HUES64 (cell line): ENCODE data around the gene CTNNA3.

Experiments
- H3K27ac ChIP-seq: 2 replicates; pipeline ENCODE4 v1.7.0; 2013; ENCODE audit warnings: low read depth, low read length, inconsistent platforms
- H3K27me3 ChIP-seq: 2 replicates; pipeline ENCODE4 v1.6.1; 2013; ENCODE audit warnings: mild to moderate bottlenecking, low read length; ENCODE audit not compliant: insufficient read depth
- H3K36me3 ChIP-seq: 2 replicates; pipeline ENCODE4 v1.6.1; 2013; ENCODE audit warnings: mild to moderate bottlenecking, low read length; ENCODE audit not compliant: insufficient read depth
- H3K4me1 ChIP-seq: 2 replicates; pipeline ENCODE4 v1.6.1; 2013; ENCODE audit warnings: mild to moderate bottlenecking, low read length, moderate library complexity; ENCODE audit not compliant: insufficient read depth
- H3K4me3 ChIP-seq: 2 replicates; pipeline ENCODE4 v1.5.1; 2013; ENCODE audit warnings: mild to moderate bottlenecking, low read length, moderate library complexity
- H3K9ac ChIP-seq: 2 replicates; pipeline ENCODE4 v1.6.1; 2013; ENCODE audit warnings: mild to moderate bottlenecking, low read depth, low read length
- H3K9me3 ChIP-seq: 2 replicates; pipeline ENCODE4 v1.6.1; 2013; ENCODE audit warnings: low read depth, low read length; ENCODE audit not compliant: insufficient read depth
- WGBS: fragments of 150-250, 120-280 bp; methylation state at CpG from one replicate; pipeline ENCODE4 v1.1.7; 2013; ENCODE audit warnings: missing lambda C conversion rate; 5-methylcytosine and 5-hydroxymethylcytosine counted together

Gene CTNNA3

GRCh38 chr10:66928776-66929175 is 767.2 kb downstream of the CTNNA3 start:
- Histone ChIP-seq H3K9me3 (no peaks in the 10 kb centered on the region), H3K27ac (no peak overlapping the region), H3K9ac (no peak overlapping the region), H3K4me3 (peak overlapping the region; percentile 46; the same call in 1 of the 2 replicates), H3K27me3 (peaks cover 38% of the 10 kb centered on the region), H3K4me1 (peaks cover 57% of the 10 kb centered on the region), H3K36me3 (no peaks in the 10 kb centered on the region)
- WGBS: 73% methylated on average over 3 of the region's 3 CpGs

DNA sequence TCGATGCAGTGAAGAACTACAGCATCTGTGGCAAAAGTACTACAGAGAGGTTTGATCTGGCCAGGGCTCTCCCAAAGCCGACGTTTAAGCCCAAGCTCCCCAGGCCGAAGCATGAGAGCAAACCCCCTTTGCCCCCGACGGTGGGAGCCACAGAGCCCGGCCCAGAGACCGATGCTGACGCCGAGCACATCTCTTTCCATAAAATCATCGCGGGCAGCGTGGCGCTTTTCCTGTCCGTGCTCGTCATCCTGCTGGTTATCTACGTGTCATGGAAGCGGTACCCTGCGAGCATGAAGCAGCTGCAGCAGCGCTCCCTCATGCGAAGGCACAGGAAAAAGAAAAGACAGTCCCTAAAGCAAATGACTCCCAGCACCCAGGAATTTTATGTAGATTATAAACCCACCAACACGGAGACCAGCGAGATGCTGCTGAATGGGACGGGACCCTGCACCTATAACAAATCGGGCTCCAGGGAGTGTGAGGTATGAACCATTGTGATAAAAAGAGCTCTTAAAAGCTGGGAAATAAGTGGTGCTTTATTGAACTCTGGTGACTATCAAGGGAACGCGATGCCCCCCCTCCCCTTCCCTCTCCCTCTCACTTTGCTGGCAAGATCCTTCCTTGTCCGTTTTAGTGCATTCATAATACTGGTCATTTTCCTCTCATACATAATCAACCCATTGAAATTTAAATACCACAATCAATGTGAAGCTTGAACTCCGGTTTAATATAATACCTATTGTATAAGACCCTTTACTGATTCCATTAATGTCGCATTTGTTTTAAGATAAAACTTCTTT is 767.8 kb downstream of the CTNNA3 start:
- H3K36me3 ChIP-seq: no peaks in the 10 kb centered on the region
- peaks cover 38% of the 10 kb centered on the region for H3K27me3 ChIP-seq
- H3K9me3 ChIP-seq: no peaks in the 10 kb centered on the region
- H3K4me1 ChIP-seq: peaks cover 61% of the 10 kb centered on the region
- H3K9ac ChIP-seq: no peak overlapping the region
- H3K27ac ChIP-seq: no peak overlapping the region
- H3K4me3 ChIP-seq: peak overlapping the region; percentile 46
- WGBS: 37% methylated on average over 30 of the region's 30 CpGs

GRCh38 chr10:66927251-66927935 is 768.6 kb downstream of the CTNNA3 start:
- WGBS: 92% methylated on average over 11 of the region's 11 CpGs
- no peaks in the 10 kb centered on the region for H3K9me3 ChIP-seq
- no peak overlapping the region for H3K27ac ChIP-seq
- peaks cover 38% of the 10 kb centered on the region for H3K27me3 ChIP-seq
- H3K9ac ChIP-seq: no peak overlapping the region
- H3K4me3 ChIP-seq: peak overlapping the region; percentile 46
- H3K4me1 ChIP-seq: peaks cover 64% of the 10 kb centered on the region
- H3K36me3 ChIP-seq: no peaks in the 10 kb centered on the region

- no peak overlapping the region for H3K9ac ChIP-seq
- H3K27ac ChIP-seq: no peak overlapping the region
- H3K36me3 ChIP-seq: no peaks in the 10 kb centered on the region
- 69% methylated on average over 5 of the region's 5 CpGs for WGBS
- no peaks in the 10 kb centered on the region for H3K9me3 ChIP-seq
- peak overlapping the region; percentile 28; the same call in 1 of the 2 replicates for H3K4me3 ChIP-seq
- H3K27me3 ChIP-seq: peaks cover 38% of the 10 kb centered on the region
- H3K4me1 ChIP-seq: peaks cover 61% of the 10 kb centered on the region
Measured at GRCh38 chr10:66926841-66927240, 769.2 kb downstream of the CTNNA3 start.

GRCh38 chr10:66925896-66926715 is 769.9 kb downstream of the CTNNA3 start, which contains the start of gene LRRTM3:
TSS of gene LRRTM3 (plus strand) at chr10:66926036.
- no peak within 1 kb of the TSS for H3K9ac ChIP-seq
- peaks cover 57% of the 10 kb centered on the region for H3K4me1 ChIP-seq
- peak within 1 kb of the TSS; percentile 85; the same call in 1 of the 2 replicates for H3K27ac ChIP-seq
- no peaks in the 10 kb centered on the region for H3K9me3 ChIP-seq
- peak within 1 kb of the TSS; percentile 28 for H3K4me3 ChIP-seq
- 4% methylated on average over 13 of the region's 16 CpGs for WGBS
- no peaks in the 10 kb centered on the region for H3K36me3 ChIP-seq
- H3K27me3 ChIP-seq: peaks cover 38% of the 10 kb centered on the region

DNA sequence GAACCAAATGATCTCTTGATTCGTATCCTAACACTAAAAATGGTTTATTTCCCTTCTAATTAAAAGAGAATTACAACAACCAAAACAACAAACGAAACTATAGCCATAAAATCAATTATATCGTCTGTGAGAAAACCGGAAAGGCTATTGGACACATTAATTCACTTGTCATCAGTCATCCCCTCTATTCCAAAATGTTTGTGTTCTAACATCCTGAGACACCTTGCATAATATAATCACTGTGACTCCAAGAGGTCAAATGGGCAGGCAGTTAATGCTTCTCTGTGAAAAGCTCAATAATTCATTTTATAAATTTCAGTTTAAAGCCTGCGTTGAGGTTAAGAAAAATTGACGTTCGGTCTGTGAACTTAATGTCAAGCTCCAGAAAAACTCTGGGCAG is 770.6 kb downstream of the CTNNA3 start:
- Histone ChIP-seq H3K36me3 (no peaks in the 10 kb centered on the region), H3K27me3 (peaks cover 38% of the 10 kb centered on the region), H3K4me1 (peaks cover 57% of the 10 kb centered on the region), H3K9ac (no peak overlapping the region), H3K9me3 (no peaks in the 10 kb centered on the region; the same call in 1 of the 2 replicates), H3K27ac (peak overlapping the region; percentile 85; the same call in 1 of the 2 replicates), H3K4me3 (peak overlapping the region; percentile 28)
- 44% methylated on average over 7 of the region's 7 CpGs for WGBS

DNA sequence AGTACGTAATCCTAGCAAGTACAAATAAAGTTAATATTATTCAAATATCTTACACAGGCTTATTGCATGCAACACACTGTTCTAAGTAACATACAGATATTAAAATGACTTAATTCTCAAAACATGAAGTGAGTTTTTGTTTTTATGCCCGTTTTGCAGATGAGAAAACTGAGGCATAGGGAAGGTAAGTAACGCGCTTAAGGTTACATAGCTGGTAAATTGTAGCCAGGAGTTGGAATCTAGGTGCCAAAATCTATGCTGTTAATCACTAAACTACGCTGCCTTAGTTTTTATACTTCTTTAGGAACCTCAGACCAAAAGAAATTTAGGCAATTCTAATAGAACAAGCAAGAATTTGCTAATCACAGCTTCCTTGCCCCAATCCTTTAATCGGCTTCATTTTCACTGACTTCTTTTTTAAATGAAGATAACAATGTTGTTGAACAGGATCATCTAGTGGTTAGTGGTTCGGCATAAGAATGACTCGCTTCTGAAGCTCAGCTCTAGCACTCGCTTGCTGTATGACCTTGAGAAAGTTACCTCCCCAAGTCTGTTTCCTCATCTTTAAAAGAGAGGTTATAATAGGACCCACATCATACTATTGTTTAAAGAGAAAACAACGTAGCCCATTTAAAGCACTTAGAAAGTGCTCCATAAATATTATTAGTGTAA is 771.2 kb downstream of the CTNNA3 start:
- no peaks in the 10 kb centered on the region for H3K36me3 ChIP-seq
- no peak overlapping the region for H3K9ac ChIP-seq
- peaks cover 38% of the 10 kb centered on the region for H3K27me3 ChIP-seq
- 60% methylated on average over 7 of the region's 10 CpGs for WGBS
- H3K9me3 ChIP-seq: no peaks in the 10 kb centered on the region; the same call in 1 of the 2 replicates
- peak overlapping the region; percentile 85; the same call in 1 of the 2 replicates for H3K27ac ChIP-seq
- H3K4me1 ChIP-seq: peaks cover 57% of the 10 kb centered on the region
- H3K4me3 ChIP-seq: peak overlapping the region; percentile 28

DNA sequence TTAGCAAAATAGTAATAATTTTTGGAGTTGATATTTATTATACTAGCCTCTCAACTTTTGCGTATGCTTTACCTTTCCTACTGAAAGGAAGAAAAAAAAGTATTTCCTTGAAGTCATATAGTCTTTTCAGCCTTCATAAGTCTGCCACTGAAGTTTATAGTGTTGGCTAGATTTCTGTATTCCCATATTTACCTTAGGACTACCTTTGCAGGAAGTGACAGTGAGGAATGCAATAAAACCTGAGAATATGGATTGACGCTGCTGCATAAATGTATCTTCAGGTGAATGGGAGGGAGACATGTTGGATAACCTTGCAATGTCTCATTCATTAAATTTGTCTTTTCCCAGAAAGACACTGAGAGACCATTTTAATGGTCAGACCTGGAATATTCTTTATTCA is 776.7 kb downstream of the CTNNA3 start:
- Histone ChIP-seq H3K9me3 (no peaks in the 10 kb centered on the region; the same call in 1 of the 2 replicates), H3K36me3 (no peaks in the 10 kb centered on the region), H3K9ac (no peak overlapping the region), H3K4me3 (no peak overlapping the region), H3K4me1 (peaks cover 15% of the 10 kb centered on the region), H3K27me3 (no peaks in the 10 kb centered on the region), H3K27ac (no peak overlapping the region)
- WGBS: 93% methylated on average over 1 of the region's 2 CpGs

DNA sequence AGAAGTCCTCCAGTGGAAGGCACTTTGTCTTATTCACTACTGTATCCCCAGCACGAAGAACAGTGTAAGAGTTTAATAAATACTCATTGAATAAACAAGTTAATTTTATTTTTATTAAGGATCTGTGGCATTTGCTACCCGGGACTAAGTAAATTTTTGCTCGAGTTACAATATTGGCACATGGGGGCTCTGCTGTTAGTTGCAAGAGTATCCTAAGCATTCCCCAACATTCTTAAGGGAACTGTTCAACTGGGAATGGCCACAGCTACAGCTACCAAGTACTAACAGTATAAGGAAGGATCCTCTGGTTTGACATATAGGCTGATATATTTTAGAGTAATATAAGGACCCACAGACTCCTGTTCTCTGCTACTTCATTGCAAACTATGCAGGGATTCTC is 778.9 kb downstream of the CTNNA3 start:
- Histone ChIP-seq H3K4me1 (peaks cover 4% of the 10 kb centered on the region), H3K9ac (no peak overlapping the region), H3K27me3 (no peaks in the 10 kb centered on the region), H3K27ac (no peak overlapping the region), H3K36me3 (no peaks in the 10 kb centered on the region), H3K9me3 (no peaks in the 10 kb centered on the region; the same call in 1 of the 2 replicates), H3K4me3 (no peak overlapping the region)
- WGBS: 61% methylated on average over 2 of the region's 3 CpGs

- 100% methylated on average over 1 of the region's 2 CpGs for WGBS
- H3K9me3 ChIP-seq: no peaks in the 10 kb centered on the region; the same call in 1 of the 2 replicates
- H3K4me3 ChIP-seq: no peak overlapping the region
- no peaks in the 10 kb centered on the region for H3K27me3 ChIP-seq
- H3K36me3 ChIP-seq: no peaks in the 10 kb centered on the region
- H3K9ac ChIP-seq: no peak overlapping the region
- H3K27ac ChIP-seq: no peak overlapping the region
- peaks cover 4% of the 10 kb centered on the region for H3K4me1 ChIP-seq
Measured at GRCh38 chr10:66916030-66916429, 780.0 kb downstream of the CTNNA3 start.
